Retinal pigment epithelial cell (primary cell): ENCODE data around the gene ZNF296.

Experiments used
- DNase-seq: peaks from one replicate; pipeline ENCODE4 v3.0.0-alpha.2; 2010; ENCODE audit warnings: low read depth
- H3K4me3 ChIP-seq: 2 replicates; pipeline ENCODE4 v1.5.1; 2011; ENCODE audit warnings: mild to moderate bottlenecking, low read length, control low read depth, moderate library complexity
- CTCF ChIP-seq: conservative IDR thresholded peaks from 2 replicates; pipeline ENCODE4 v1.5.1; 2011; ENCODE audit warnings: low read depth, low read length, control low read depth, inconsistent platforms

The ZNF296 gene

GRCh38 chr19:45057444-45057843 lies 18.8 kb downstream of the ZNF296 start:
- no peak for TF ChIP-seq CTCF
- no peak overlapping the region for H3K4me3 ChIP-seq
- DNase-seq, result no peak

DNA sequence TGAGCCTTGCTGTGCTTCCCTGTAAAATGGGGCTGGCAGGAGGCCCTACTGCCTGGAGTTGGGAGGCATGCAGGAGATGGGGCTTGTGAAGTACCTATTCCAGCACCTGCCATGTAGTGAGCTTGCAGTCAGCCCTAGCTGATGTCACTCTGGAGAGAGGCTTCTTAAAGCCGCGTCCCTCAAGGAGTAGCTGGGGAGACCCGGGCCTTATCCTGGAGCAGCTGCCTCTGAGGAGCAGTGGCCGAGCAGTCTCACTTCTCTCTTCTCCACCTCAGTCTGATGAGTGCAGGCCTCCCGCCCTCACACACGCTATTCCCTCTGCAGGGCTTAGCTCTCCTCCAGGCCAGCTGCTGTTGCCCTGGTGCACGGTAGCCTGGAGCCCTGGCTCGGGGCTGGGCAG lies 19.4 kb downstream of the ZNF296 start:
- DNase-seq, result no peak

DNA sequence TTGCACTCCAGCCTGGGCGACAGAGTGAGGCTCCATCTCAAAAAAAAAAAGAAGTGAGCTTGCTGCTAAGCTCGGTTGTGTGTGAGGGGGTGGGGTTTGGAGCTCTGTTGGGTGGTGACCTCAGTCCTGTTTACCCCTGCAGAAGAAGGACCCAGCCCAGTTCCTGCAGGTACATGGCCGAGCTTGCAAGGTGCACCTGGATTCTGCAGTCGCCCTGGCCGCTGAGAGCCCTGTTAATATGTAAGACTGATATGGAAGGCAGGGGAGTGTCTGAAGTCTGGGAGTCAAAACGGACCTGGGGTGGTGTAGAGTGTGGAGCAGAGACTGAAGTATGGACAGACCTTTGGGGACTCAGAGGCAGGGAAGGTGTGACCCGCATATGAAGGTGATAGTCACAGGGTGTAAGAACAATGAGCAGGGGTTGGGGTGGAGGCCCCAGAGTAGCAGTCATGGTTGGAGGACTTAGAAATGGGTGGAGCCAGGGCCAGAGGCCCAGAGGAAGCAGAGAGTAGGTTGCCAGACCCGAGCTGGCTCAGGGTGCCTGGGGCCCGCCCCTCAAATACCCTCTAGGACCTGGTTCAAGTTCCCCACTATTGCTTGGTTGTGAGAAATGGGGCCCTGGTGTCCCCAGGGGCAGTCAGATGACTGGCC lies 24.2 kb downstream of the ZNF296 start:
- no peak overlapping the region for H3K4me3 ChIP-seq
- TF ChIP-seq CTCF, result no peak
- no peak for DNase-seq

More for the DNA sequence above, 19.4 kb downstream of the ZNF296 start:
- no peak overlapping the region for H3K4me3 ChIP-seq
- no peak for TF ChIP-seq CTCF

DNA sequence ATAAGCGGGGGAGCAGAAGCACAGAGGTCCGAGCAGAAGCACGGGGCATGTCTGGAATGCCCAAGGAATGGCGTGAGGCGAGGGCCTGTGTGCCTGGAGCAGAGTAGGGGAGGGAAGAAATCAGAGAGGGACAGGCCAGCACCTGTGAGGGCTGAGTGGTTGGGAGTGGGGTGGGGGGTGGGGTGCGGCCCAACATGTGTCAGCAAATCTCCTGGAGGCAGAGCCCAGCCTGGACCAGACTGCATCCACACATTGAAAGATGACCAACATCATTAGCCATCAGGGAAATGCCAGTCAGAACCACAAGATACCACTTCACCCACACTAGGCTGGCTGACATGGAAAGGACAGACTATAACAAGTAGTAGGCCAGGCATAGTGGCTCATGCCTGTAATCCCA lies 26.2 kb downstream of the ZNF296 start:
- DNase-seq, result no peak
- TF ChIP-seq CTCF, result no peak
- H3K4me3 ChIP-seq, result no peak overlapping the region

DNA sequence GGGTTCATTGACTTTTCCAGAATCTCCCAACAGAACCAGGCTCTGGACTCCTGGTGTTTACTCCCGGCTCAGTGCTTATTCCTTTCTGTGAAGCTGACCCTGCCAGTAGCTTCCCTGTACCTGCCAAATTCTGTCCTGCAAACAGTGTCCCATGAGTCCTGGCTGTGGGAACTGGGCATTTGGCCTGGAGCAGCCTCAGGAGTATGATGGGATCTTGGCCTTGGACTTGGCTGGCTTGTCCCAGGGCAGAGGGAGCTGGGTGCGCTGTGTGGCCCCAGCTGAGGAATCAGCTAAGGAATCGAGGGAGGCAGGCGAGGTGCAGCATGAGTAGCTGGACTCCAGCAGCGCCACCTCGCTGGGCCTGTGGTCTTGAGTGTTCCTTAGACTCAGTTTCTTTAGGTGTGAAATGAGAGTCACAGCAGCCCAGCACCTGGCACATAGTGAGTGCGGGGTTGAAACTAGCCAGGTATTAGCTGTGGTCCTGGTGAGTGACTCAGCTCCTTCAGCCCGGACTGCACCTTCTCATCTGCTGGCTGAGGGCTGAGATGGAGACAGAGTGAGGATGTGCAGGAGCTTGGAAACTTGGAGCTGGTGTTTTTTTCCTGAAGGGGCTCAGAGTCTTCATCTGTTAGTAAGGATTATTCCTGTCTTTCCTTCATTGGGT lies 27.1 kb downstream of the ZNF296 start:
- no peak overlapping the region for H3K4me3 ChIP-seq
- DNase-seq, result no peak
- TF ChIP-seq CTCF, result no peak

DNA sequence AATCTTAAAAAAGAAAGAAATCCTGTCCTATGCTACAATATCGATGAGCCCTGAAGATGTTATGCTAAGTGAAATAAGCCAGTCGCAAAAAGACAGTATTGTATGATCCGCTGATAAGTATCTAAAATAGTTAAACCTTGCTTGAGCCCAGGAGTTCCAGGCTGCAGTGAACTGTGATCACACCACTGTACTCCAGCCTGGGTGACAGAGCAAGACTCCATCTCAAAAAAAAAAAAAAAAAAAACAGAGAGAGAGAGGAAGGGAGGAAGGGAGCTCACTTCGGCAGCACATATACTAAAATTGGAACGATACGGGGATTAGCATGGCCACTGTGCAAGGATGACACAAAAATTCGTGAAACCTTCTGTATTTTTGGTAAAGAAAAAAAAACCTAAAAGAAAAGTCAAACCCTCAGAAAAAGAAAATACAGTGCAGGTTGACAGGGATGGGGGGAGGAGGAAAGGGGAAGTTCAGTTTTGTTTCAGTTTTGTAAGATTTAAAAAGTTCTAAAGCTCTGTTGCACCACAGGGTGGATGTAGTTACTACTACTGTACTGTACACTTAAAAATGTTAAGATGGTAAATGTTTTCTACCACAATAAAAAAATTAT lies 29.0 kb downstream of the ZNF296 start:
- no peak for TF ChIP-seq CTCF
- H3K4me3 ChIP-seq, result no peak overlapping the region
- no peak for DNase-seq

GRCh38 chr19:45046355-45046754 lies 29.9 kb downstream of the ZNF296 start:
- H3K4me3 ChIP-seq, result no peak overlapping the region
- no peak for DNase-seq
- TF ChIP-seq CTCF, result no peak
